ENCODE data around the gene CST5.

DNA sequence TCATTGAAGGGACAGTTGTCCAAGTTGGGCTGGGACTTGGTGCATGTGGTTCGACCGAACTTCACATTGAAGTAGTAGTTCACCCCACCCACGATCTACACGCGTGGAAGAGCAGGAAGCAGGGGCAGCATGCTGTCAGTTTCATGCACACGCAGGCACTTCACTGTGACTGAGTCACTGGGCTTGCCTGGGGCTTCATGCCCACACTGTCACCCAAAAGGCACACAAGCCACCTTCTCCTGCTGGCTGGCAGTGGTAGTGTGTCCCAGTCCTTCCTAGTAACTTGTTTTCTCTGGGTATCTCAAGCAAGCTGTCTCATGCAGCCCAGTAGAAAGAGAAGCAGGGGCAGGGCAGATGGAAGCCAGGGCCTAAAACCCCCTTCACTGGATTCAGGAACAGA lies 2.0 kb downstream of the CST5 start:
- TF ChIP-seq BMI1 (IDR thresholded peaks at IDR 0.05; ENCODE audit: borderline replicate concordance) (no peak), POLR2A (IDR thresholded peaks at IDR 0.05; ENCODE audit: low read depth, low read length) (no peak), EP300 (IDR thresholded peaks at IDR 0.05; ENCODE audit: borderline replicate concordance in 1 of 2, control insufficient read depth in 1 of 2, low read depth in 2 of 2, low read length in 2 of 2) (no peak), EZH2 (IDR thresholded peaks at IDR 0.05; ENCODE audit: borderline replicate concordance, control insufficient read depth, low read depth, low read length) (no peak), POLR2AphosphoS5 (IDR thresholded peaks at IDR 0.05; ENCODE audit: low read length) (no peak), FOXM1 (IDR thresholded peaks at IDR 0.05; ENCODE audit: low read depth, low read length) (no peak), TAF1 (IDR thresholded peaks at IDR 0.05; ENCODE audit: borderline replicate concordance, low read depth, low read length) (no peak), KDM1A (IDR thresholded peaks at IDR 0.05; ENCODE audit: borderline replicate concordance) (no peak)
- TF ChIP-seq, protein P1, sequence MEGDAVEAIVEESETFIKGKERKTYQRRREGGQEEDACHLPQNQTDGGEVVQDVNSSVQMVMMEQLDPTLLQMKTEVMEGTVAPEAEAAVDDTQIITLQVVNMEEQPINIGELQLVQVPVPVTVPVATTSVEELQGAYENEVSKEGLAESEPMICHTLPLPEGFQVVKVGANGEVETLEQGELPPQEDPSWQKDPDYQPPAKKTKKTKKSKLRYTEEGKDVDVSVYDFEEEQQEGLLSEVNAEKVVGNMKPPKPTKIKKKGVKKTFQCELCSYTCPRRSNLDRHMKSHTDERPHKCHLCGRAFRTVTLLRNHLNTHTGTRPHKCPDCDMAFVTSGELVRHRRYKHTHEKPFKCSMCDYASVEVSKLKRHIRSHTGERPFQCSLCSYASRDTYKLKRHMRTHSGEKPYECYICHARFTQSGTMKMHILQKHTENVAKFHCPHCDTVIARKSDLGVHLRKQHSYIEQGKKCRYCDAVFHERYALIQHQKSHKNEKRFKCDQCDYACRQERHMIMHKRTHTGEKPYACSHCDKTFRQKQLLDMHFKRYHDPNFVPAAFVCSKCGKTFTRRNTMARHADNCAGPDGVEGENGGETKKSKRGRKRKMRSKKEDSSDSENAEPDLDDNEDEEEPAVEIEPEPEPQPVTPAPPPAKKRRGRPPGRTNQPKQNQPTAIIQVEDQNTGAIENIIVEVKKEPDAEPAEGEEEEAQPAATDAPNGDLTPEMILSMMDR (IDR thresholded peaks at IDR 0.05 in 2 of 3, conservative IDR thresholded peaks at IDR 0.05 in 1 of 3; ENCODE audit: control insufficient read depth in 2 of 3, extremely low read depth in 1 of 3, insufficient read depth in 1 of 3, low read depth in 3 of 3, low read length in 3 of 3): no peak
